HG02571 (cell line): ENCODE results near the gene COMMD9.

ENCODE experiments used
- ATAC-seq: cut with Tn5 transposase; IDR thresholded peaks from one replicate; pipeline ENCODE4 v1.9.1; 2021; ENCODE audit warnings: mild to moderate bottlenecking, moderate library complexity; ENCODE audit not compliant: unreplicated experiment

Gene COMMD9

DNA sequence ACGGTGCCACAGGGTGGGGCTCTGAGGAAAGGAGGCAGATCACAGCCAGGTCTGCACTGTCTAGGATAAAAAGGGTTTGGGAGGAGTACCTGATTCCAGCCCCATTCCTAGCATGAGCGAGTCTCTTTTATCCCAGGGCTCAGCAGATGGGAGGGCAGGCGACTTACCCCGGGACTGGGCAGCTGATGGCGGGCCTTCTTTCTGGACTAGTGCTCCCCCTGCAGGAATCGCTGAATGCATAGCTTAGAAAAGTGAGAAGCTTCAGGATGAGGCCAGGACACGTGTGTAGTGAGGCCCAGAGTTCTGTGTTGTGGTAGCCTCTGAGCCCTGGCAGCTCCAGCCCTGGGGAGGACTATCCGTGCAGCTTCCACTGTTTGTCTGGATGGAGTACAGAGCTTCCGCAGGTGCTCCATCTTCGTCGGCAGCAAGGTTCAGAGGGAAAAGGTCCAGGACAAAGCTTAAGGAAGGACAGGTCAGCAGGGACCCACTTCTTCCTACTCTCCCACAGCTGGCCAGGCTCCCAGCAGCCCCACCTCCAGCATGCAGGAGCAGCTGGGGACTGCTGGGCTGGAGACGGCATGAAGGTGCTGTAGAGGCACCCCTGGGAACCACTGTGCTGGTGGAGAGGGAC lies 30.4 kb downstream of the COMMD9 start:
- no peak for ATAC-seq

GRCh38 chr11:36257351-36257750 lies 31.9 kb downstream of the COMMD9 start:
- ATAC-seq = no peak

DNA sequence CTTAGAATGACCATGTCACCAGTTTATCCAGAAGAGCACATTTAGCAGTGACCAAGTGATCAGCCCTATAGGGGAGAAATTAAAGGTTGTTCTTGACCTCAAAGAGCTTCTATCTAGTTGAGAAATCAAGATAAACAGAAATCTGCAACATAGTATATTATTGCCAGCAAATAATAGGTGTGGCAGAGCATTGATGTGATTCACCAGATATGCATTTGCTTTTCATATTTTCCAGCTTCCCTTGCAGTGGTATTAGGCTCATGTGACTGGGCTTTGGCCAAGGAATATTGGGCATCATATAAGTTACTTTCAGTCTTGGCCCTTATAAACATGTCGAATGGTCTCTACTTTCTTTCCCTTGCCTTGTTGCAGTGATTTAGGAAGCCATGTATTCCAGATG lies 34.5 kb downstream of the COMMD9 start:
- no peak for ATAC-seq

- no peak for ATAC-seq
These were observed 36.0 kb downstream of the COMMD9 start for GRCh38 chr11:36253238-36253637.

- no peak for ATAC-seq
These were observed 37.4 kb downstream of the COMMD9 start for GRCh38 chr11:36251823-36252222.

DNA sequence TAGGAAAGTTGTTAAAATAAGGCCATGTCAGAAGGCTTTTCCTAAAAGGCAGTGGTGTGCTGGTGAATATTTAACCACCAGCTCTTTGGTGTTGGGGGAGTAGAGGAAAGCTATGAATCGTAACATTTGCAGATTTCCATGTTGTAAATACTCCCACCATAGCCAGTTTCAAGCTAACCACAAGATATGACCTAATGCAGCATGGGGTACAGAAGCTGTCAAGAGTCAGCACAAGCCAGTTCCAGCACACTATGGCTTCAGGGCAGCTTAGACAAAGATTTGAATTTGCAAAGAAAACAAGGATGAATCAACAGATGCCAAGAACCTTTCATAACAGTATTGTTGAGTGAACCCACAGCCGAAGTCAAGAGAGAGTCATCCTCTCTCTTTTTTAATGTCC lies 40.0 kb downstream of the COMMD9 start:
- no peak for ATAC-seq

GRCh38 chr11:36248436-36248835 lies 40.8 kb downstream of the COMMD9 start:
- ATAC-seq = no peak

DNA sequence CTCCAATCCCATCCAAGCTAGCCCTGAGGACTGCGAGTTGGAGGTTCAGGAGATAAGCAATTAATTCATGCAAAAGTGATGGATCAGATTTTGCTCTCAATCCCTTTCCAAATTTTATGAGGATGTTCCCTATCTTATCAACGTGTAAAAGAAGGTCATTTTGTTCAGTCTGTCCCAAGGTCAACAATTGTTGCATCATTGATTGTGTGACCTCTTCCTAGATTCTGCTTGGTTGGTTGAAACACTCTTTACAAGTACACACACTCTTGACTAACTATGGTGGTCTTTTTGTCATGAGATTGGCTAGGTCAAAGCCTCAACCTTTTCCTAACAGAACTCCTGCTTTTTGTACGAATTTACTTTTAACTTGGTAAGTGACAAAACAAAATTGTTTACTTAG lies 41.7 kb downstream of the COMMD9 start:
- no peak for ATAC-seq

- ATAC-seq = no peak
These were observed 45.6 kb downstream of the COMMD9 start for GRCh38 chr11:36243641-36244040.

- ATAC-seq = no peak
These were observed 47.7 kb downstream of the COMMD9 start for GRCh38 chr11:36241497-36241896.

DNA sequence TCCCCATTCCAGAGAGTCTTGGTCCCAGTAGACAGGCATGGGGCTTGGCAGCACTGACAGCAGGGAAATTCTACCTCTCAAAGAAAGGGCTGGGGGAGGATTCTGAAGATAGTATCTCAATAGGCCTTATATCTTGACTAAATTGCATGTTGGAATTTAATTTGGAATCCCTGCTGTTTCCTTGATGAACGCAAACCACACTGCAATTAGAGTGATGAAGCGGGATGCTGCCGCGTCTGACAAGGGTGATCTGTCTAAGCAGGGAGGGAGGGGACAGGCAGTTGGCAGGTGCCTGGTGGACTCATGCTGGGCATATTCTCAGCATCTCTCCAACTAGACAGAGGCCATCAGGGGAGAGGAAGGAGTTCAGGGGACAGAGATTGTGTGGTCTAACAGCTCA lies 48.4 kb downstream of the COMMD9 start:
- no peak for ATAC-seq

- no peak for ATAC-seq
These were observed 49.1 kb downstream of the COMMD9 start for GRCh38 chr11:36240173-36240572.

DNA sequence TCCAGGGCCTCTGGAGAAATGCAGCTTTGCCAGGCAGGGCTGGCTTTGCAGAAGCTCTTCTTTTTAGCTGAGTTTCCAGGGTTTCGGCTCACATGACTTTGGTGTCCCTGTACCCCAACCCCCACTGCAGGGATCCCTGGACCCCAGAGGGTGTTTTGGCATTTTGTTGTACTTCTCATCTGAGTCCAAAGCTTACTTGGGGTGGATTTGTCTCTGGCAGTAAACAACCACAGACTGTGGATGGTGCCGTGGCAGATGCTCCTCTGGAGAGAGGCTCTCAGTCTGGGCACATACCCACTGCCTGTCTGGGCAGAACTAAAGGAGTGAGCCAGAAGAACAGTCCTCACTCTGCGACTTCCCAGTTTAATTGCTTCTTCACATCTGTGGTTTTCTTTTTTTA lies 49.6 kb downstream of the COMMD9 start:
- ATAC-seq = no peak

DNA sequence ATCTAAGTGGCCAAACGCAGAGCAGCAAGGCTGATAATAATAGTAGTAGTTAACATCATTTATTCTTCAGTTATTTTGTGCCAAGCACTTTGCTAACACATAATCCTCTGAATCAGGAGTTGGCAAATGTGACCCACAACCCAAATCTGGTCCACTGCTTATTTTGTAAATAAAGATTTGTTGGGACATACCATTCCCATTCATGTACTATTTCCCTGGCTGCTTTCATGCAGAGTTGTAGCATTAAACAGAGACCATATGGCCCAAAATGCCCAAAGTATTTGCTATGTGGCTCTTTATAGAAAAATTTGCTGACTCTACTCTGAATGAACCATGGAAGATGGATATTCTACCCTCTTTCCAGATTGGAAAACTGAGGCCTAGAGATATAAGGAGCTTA lies 50.3 kb downstream of the COMMD9 start:
- ATAC-seq = no peak

DNA sequence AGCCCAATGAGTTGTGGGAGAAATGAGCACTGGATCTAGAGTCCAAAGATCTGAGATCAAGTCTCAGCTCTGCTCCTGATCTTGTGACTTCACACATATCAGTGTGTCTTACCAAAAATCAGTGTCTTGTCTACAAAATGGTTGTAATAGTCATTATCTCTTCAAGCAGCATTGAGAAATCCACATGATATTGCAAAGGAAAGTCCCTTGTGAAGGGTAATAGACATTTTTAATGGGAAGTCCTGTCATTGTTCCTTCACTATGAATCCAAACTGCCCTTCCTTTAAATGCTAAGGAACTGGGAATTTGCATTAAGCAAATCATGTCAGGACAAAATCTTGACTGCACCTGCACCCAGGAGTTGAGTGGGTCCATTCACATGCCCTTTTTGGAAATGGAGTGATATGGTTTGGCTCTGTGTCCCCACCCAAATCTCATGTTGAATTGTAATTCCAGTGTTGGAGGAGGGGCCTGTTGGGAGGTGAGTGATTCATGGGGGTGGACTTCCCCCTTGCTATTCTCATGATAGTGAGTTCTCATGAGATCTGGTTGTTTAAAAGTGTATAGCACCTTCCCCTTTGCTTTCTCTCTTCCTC lies 51.1 kb downstream of the COMMD9 start:
- no peak for ATAC-seq

DNA sequence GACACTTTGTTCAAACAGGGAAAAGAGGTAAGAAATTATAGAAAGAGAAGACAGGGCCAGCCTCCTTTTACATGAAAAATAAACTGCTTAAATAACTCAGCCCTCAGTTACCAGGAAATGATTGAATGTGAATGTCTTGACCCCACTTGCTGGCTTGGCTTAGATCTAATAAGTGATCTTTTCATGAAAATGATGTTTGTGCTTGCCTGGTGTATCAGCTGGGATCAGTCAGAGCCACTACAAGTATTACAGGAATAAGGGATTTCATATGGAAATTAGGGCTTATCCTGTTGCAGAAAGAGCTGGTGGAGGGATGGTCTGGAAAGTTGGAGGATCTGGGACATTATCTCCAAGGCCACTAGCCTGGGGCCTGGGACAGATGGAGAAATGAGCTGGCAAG lies 51.8 kb downstream of the COMMD9 start:
- no peak for ATAC-seq

DNA sequence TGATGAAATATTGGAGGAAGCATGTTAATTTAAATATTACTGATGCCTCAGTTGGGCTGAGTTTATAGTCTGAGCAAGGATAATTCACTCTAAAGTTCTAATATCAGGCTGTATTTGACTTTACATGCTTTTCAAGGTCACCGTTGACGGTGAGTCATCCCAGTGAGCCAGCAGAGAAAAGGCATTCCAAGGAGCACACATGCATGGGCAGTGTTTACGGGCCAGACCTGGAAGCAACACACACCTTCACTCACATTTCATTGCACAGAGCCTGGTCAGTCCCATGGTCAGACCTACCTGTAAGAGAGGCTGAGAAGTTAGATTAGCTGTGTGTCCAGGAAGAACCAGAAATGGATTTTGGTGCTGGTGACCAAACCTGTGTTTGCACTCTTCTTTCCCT lies 53.5 kb downstream of the COMMD9 start:
- no peak for ATAC-seq

DNA sequence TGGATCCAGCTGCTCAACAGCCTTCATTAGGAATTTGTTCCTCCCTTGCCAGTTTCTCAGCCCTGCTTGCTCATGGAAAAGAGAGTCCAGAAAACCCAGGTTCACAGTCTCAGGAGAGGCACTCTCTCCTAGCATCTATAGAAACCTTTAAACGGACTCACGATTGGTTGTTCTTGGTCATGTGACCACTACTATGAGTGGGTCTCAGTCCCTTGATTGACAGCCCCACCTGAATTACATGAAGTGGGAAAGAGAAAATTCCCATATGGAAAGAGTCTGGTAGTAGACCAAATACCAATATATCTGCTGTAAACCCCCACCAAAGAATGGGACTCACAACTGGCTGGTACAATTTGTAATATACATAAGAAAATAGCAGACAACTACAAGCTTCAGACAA lies 54.4 kb downstream of the COMMD9 start:
- ATAC-seq = no peak

- ATAC-seq = no peak
These were observed 56.0 kb downstream of the COMMD9 start for GRCh38 chr11:36233204-36233603.

DNA sequence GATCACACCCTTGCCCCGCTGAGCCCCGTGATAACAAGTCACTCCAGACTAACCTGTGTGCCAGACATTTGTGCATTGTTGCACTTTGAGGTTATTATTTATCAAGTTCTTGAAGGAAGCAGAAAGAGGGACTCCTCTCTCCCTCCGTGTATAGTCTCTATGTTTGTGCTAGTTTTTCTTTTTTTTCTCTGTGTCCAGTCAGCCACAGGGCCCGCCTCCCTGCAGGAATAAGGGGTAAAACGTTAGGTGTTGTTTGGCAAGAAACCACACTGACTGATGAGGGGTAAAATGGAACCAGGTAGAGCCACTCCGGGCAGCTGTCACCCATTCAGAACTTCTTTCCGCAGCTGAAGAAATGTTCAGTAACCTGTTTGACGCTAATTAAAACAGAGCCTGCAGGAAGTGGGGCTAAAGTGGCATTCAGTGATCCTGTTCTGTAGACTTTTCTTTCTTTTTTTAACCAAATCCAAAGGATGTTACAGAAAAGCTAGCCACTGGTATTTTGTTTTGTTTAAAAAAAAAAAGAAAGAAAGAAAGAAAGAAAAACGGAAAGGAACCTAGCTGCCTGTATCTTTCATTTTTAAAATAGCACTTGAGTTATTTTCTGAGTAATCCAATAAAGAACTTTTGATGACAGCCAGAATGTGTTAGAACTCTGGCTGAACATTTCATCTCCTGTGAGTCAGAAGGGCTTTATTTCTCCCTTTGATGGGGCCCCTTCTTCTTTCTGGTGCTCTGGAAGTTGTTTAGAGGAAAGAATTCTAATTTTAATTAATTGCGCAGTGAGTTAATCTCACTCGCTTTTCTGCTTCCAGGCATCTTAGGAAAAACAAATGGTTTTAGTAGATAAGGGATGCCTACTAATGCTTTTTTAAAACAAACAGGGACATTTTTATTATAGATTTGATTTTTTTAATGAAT lies 58.2 kb downstream of the COMMD9 start:
- no peak for ATAC-seq

- ATAC-seq = no peak
These were observed 60.0 kb downstream of the COMMD9 start for GRCh38 chr11:36229091-36229705.

DNA sequence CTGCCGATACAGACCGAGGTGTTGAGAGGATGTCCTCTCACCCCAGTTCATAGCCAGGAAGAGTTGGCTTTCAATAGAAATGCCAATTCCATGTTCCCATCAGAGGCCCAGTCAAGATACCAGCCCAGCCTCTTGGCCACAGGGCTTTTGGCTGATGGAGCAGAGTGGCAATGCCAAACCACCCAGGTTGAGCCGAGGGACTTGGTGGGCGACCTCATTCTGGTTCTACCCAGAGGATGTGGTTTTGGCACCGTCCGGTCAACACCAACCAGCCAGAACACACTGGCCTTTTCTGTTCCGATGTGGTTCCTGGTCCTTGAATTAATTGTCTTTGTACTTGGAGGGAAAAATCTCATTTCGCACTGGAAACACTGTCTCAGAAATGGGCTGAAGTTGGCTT lies 60.5 kb downstream of the COMMD9 start:
- ATAC-seq = no peak
